HepG2 (cell line): ENCODE results near the gene PTPRD. TPM values are rescaled to one million over a fixed set of nuclear protein-coding genes. Genes with fewer than 3 reads are reported as not detected.

Experiments used
- ATAC-seq: fragments of 200-7000 bp; cut with Tn5 transposase; 3 replicates; pipeline ENCODE4 v1.9.1; 2020; ENCODE audit warnings: mild to moderate bottlenecking, moderate library complexity
- BruUV-seq: library from RNA; stranded (reverse); fragments of 400-500 nt; replicated peaks from 2 replicates; lab custom pipeline; 2021; lab: Mats Ljungman, UMichigan
- CTCF ChIA-PET: fragments of 300-600 bp; formaldehyde crosslinking; extraction: SDS; loops from one replicate; lab custom pipeline; 2021; ENCODE audit warnings: low total read pairs, inconsistent platforms, low intra/inter-chr PET ratio; lab: Yijun Ruan, JAX
- POLR2A ChIA-PET: fragments of 350-600 bp; sonication (Branson Sonifier 250); formaldehyde crosslinking; loops from one replicate; lab custom pipeline; 2020; ENCODE audit warnings: antibody characterized with exemption, inconsistent platforms; lab: Yijun Ruan, JAX
- DNase-seq: peaks from one replicate; pipeline ENCODE4 v3.0.0-alpha.2; 2015; ENCODE audit warnings: low spot score
- FAIRE-seq: peaks from 3 replicates; lab custom pipeline; 2011; peaks lifted over from hg19 to GRCh38; lab: Jason Lieb, UNC
- H2AFZ ChIP-seq: one replicate; pipeline ENCODE4 v1.6.1; 2011; ENCODE audit warnings: low read length, inconsistent platforms
- H3K27ac ChIP-seq: fragments of 300-600 bp; 3 replicates; pipeline ENCODE4 v1.8.0; 2011; ENCODE audit warnings: mixed run types, mild to moderate bottlenecking, mixed read lengths, low read length, inconsistent platforms; ENCODE audit not compliant: insufficient read depth; ENCODE audit errors: extremely low read length
- H3K27me3 ChIP-seq, 2 experiments: fragments of 200-600 bp in 1 of 2; 2 replicates in 1 of 2; 3 replicates in 1 of 2; pipeline versions ENCODE4 v1.6.0 to v1.8.0; 2011; ENCODE audit warnings: low read length in 2 of 2, mild to moderate bottlenecking in 2 of 2, moderate library complexity in 2 of 2, inconsistent platforms in 1 of 2; ENCODE audit not compliant: insufficient read depth in 2 of 2, control insufficient read depth in 1 of 2
- H3K36me3 ChIP-seq, 2 experiments: fragments of 200-600 bp in 1 of 2; replicated peaks in 1 of 2; 2 replicates in 1 of 2; 3 replicates in 1 of 2; pipeline versions ENCODE4 v1.5.1 to v1.8.0; 2011; ENCODE audit warnings: low read length in 2 of 2, inconsistent platforms in 1 of 2; ENCODE audit not compliant: insufficient read depth in 2 of 2, control insufficient read depth in 1 of 2
- H3K4me1 ChIP-seq: 2 replicates; pipeline ENCODE4 v1.5.1; 2012; ENCODE audit warnings: low read length, inconsistent platforms; ENCODE audit not compliant: insufficient read depth
- H3K4me2 ChIP-seq: 2 replicates; pipeline ENCODE4 v1.6.0; 2011; ENCODE audit warnings: low read depth, low read length, inconsistent platforms
- H3K4me3 ChIP-seq, 3 experiments: fragments of 200-600 bp in 1 of 3; sonication (generic), shearing (Covaris generic) in 1 of 3; replicated peaks in 1 of 3; 2 replicates each; pipeline ENCODE4 v1.5.1; 2011 to 2016; ENCODE audit warnings: low read length in 3 of 3, inconsistent platforms in 2 of 3, low read depth in 2 of 3, mild to moderate bottlenecking in 2 of 3, control low read depth in 1 of 3, mixed read lengths in 1 of 3; ENCODE audit not compliant: insufficient read depth in 1 of 3
- H3K79me2 ChIP-seq: one replicate; pipeline ENCODE4 v1.6.1; 2011; ENCODE audit warnings: low read length, inconsistent platforms; ENCODE audit not compliant: insufficient read depth
- H3K9ac ChIP-seq: 2 replicates; pipeline ENCODE4 v1.6.0; 2011; ENCODE audit warnings: mild to moderate bottlenecking, low read depth, low read length, inconsistent platforms; ENCODE audit not compliant: insufficient read depth
- H3K9me3 ChIP-seq: 2 replicates; pipeline ENCODE4 v1.5.1; 2012; ENCODE audit warnings: mild to moderate bottlenecking, low read length
- H4K20me1 ChIP-seq: 2 replicates; pipeline ENCODE4 v1.6.0; 2011; ENCODE audit warnings: inconsistent platforms, mild to moderate bottlenecking, low read length, moderate library complexity; ENCODE audit not compliant: insufficient read depth
- CTCF ChIP-seq: sonication (generic); formaldehyde crosslinking; IDR thresholded peaks from 2 replicates; pipeline ENCODE4 v1.5.0; 2020; ENCODE audit warnings: mild to moderate bottlenecking, missing genetic modification reagents, moderate library complexity
- GATA4 ChIP-seq: sonication (generic); IDR thresholded peaks from 2 replicates; pipeline ENCODE4 v1.6.1; 2016; ENCODE audit warnings: antibody characterized with exemption, low read depth, borderline replicate concordance
- NAIF1 ChIP-seq: sonication (generic); formaldehyde crosslinking; IDR thresholded peaks from 2 replicates; pipeline ENCODE4 v1.5.0; 2020; ENCODE audit warnings: mild to moderate bottlenecking, missing genetic modification reagents, borderline replicate concordance
- PAX8 ChIP-seq: sonication (generic); formaldehyde crosslinking; IDR thresholded peaks from 2 replicates; pipeline ENCODE4 v1.8.0; 2022; ENCODE audit warnings: mild to moderate bottlenecking, missing genetic modification reagents, borderline replicate concordance
- SP1 ChIP-seq, 2 experiments: fragments of 450-650 bp in 1 of 2; sonication (generic) in 1 of 2; formaldehyde crosslinking in 1 of 2; IDR thresholded peaks; 2 replicates each; pipeline versions ENCODE4 v1.4.0 to v1.6.1; 2016 to 2020; ENCODE audit warnings: missing genetic modification reagents in 1 of 2
- ZNF615 ChIP-seq: sonication (generic); formaldehyde crosslinking; IDR thresholded peaks from 2 replicates; pipeline ENCODE4 v1.5.0; 2020; ENCODE audit warnings: mild to moderate bottlenecking, missing genetic modification reagents, borderline replicate concordance
- ZNF652 ChIP-seq: IDR thresholded peaks from 2 replicates; pipeline ENCODE4 v1.6.1; 2016; ENCODE audit warnings: low read depth, borderline replicate concordance
- WGBS: methylation state at CpG from one replicate; pipeline ENCODE4 v1.1.6; 2017; ENCODE audit warnings: low lambda C conversion rate; 5-methylcytosine and 5-hydroxymethylcytosine counted together
- in situ Hi-C: cut with HindIII; loops from 2 replicates; pipeline ENCODE4 v1.10.0; 2017; ENCODE audit warnings: low pct_unique_long_range_greater_than_20kb; ENCODE audit not compliant: extremely low pct_ligation_motif_present
- intact Hi-C: fragments of 100-400 bp; cut with micrococcal nuclease; formaldehyde crosslinking; loops from one replicate; pipeline ENCODE4 v1.10.0; 2022; ENCODE audit not compliant: unreplicated experiment
- polyA plus RNA-seq, 8 experiments: library from polyadenylated mRNA; depleted of rRNA in 3 of 8; stranded (reverse) in 7 of 8; unstranded in 1 of 8; fragments of >200 nt; fragmentation: Illumina TruSeq in 4 of 8; extraction: Trizol in 4 of 8; gene quantifications; 2 replicates each; pipeline versions ENCODE4 v1.2.1 to v1.2.3, GENCODE V29; 2011 to 2016; ENCODE audit warnings: low read depth in 4 of 8, missing spikeins in 1 of 8, mixed read lengths in 1 of 8; ENCODE audit not compliant: insufficient read depth in 1 of 8
- total RNA-seq, 5 experiments: library from RNA; depleted of rRNA; stranded (reverse); fragments of >200 nt; fragmentation: Illumina TruSeq; extraction: Trizol; gene quantifications; 2 replicates each; pipeline ENCODE4 v1.2.3, GENCODE V29; 2016; ENCODE audit warnings: low read depth in 1 of 5
- TF ChIP-seq, protein P1 (sequence below): sonication (generic); formaldehyde crosslinking; conservative IDR thresholded peaks from 2 replicates; pipeline ENCODE4 v1.4.0; 2020; ENCODE audit warnings: missing genetic modification reagents
- TF ChIP-seq, protein P2 (sequence below): sonication (generic); formaldehyde crosslinking; IDR thresholded peaks from 2 replicates; pipeline ENCODE4 v1.5.0; 2020; ENCODE audit warnings: mild to moderate bottlenecking, missing genetic modification reagents

Gene PTPRD
- total and polyA plus RNA-seq, 2 of the 13 experiments (the other 11 are each of a cell fraction or from before 2014, with no cell fraction given), result 0.05 TPM; not detected in 1

GRCh38 chr9:10538073-10538472 lies 74.7 kb downstream of the PTPRD start:
- intact Hi-C loops, result no loop called here
- Histone ChIP-seq H3K27ac (no peak overlapping the region), H3K4me2 (no peak overlapping the region), H3K27me3 (no peaks in the 10 kb centered on the region), H2AFZ (no peak overlapping the region), H4K20me1 (no peaks in the 10 kb centered on the region), H3K4me1 (no peaks in the 10 kb centered on the region), H3K79me2 (no peaks in the 10 kb centered on the region), H3K4me3 (no peak overlapping the region), H3K9ac (no peak overlapping the region), H3K36me3 (no peaks in the 10 kb centered on the region), H3K9me3 (0 out of 2 replicates have a peak, but pooled peaks cover 5% of the 10 kb centered on the region)
- WGBS, result 0% methylated on average over 2 of the region's 2 CpGs
- DNase-seq, result no peak
- POLR2A ChIA-PET, result no interaction called here
- no peak for FAIRE-seq
- TF ChIP-seq, protein P1, sequence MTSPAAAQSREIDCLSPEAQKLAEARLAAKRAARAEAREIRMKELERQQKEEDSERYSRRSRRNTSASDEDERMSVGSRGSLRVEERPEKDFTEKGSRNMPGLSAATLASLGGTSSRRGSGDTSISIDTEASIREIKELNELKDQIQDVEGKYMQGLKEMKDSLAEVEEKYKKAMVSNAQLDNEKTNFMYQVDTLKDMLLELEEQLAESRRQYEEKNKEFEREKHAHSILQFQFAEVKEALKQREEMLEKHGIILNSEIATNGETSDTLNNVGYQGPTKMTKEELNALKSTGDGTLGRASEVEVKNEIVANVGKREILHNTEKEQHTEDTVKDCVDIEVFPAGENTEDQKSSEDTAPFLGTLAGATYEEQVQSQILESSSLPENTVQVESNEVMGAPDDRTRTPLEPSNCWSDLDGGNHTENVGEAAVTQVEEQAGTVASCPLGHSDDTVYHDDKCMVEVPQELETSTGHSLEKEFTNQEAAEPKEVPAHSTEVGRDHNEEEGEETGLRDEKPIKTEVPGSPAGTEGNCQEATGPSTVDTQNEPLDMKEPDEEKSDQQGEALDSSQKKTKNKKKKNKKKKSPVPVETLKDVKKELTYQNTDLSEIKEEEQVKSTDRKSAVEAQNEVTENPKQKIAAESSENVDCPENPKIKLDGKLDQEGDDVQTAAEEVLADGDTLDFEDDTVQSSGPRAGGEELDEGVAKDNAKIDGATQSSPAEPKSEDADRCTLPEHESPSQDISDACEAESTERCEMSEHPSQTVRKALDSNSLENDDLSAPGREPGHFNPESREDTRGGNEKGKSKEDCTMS (CRISPR knock-in tag), result no peak
- TF ChIP-seq ZNF615 (CRISPR knock-in tag) (no peak), NAIF1 (no peak), ZNF652 (CRISPR knock-in tag) (no peak), CTCF (no peak), PAX8 (no peak), SP1 (IDR thresholded peaks at IDR 0.05) (no peak), SP1 (CRISPR knock-in tag; IDR thresholded peaks at IDR 0.05) (no peak), GATA4 (no peak)
- TF ChIP-seq, protein P2, sequence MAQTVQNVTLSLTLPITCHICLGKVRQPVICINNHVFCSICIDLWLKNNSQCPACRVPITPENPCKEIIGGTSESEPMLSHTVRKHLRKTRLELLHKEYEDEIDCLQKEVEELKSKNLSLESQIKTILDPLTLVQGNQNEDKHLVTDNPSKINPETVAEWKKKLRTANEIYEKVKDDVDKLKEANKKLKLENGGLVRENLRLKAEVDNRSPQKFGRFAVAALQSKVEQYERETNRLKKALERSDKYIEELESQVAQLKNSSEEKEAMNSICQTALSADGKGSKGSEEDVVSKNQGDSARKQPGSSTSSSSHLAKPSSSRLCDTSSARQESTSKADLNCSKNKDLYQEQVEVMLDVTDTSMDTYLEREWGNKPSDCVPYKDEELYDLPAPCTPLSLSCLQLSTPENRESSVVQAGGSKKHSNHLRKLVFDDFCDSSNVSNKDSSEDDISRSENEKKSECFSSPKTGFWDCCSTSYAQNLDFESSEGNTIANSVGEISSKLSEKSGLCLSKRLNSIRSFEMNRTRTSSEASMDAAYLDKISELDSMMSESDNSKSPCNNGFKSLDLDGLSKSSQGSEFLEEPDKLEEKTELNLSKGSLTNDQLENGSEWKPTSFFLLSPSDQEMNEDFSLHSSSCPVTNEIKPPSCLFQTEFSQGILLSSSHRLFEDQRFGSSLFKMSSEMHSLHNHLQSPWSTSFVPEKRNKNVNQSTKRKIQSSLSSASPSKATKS (CRISPR knock-in tag), result no peak
- in situ Hi-C loops, result no loop called here
- CTCF ChIA-PET, result no interaction called here
- no TSS peak for BruUV-seq
- no peak for ATAC-seq
